Neural cell (in vitro differentiated cells): ENCODE results near the gene ZMYM1. TPM values are rescaled to one million over a fixed set of nuclear protein-coding genes. Genes with fewer than 3 reads are reported as not detected.
A peak's percentile ranks its signal among the peaks of the same experiment; 100 is the strongest.

Experiments
- H2AFZ ChIP-seq: fragments of 200-600, 300-800 bp; sonication (generic), shearing (Covaris generic); 2 replicates; pipeline ENCODE4 v1.6.0; 2014; ENCODE audit warnings: low read depth, mild to moderate bottlenecking, antibody characterized with exemption, low read length, moderate library complexity
- H3F3A ChIP-seq: fragments of 200-600 bp; shearing (Covaris generic); 2 replicates; pipeline ENCODE4 v1.6.1; 2016; ENCODE audit warnings: mild to moderate bottlenecking, moderate library complexity, mixed read lengths, antibody characterized with exemption, low read length; ENCODE audit not compliant: insufficient read depth, poor library complexity, severe bottlenecking
- H3K27ac ChIP-seq: fragments of 200-600, 300-800 bp; sonication (generic), shearing (Covaris generic); 2 replicates; pipeline ENCODE4 v1.5.1; 2014; ENCODE audit warnings: mild to moderate bottlenecking, low read length, moderate library complexity
- H3K27me3 ChIP-seq: fragments of 300-800, 200-600 bp; sonication (generic), shearing (Covaris generic); 2 replicates; pipeline ENCODE4 v1.6.0; 2014; ENCODE audit warnings: mild to moderate bottlenecking, low read depth, low read length, moderate library complexity; ENCODE audit not compliant: insufficient read depth
- H3K36me3 ChIP-seq: fragments of 300-800, 200-600 bp; sonication (generic), shearing (Covaris generic); 2 replicates; pipeline ENCODE4 v1.5.1; 2014; ENCODE audit warnings: mild to moderate bottlenecking, antibody characterized with exemption, low read length, moderate library complexity; ENCODE audit not compliant: insufficient read depth
- H3K4me2 ChIP-seq: fragments of 300-800, 200-600 bp; sonication (generic), shearing (Covaris generic); 2 replicates; pipeline ENCODE4 v1.6.0; 2014; ENCODE audit warnings: mild to moderate bottlenecking, low read length
- H3K4me3 ChIP-seq: fragments of 300-800, 200-600 bp; sonication (generic), shearing (Covaris generic); 2 replicates; pipeline ENCODE4 v1.5.1; 2014; ENCODE audit warnings: mild to moderate bottlenecking, low read length, moderate library complexity
- H3K79me2 ChIP-seq: fragments of 200-600 bp; shearing (Covaris generic); replicated peaks from 2 replicates; pipeline ENCODE4 v1.6.0; 2014; ENCODE audit warnings: mild to moderate bottlenecking, low read length, moderate library complexity; ENCODE audit not compliant: insufficient read depth
- H3K9ac ChIP-seq: fragments of 300-800, 200-600 bp; sonication (generic), shearing (Covaris generic); 2 replicates; pipeline ENCODE4 v1.6.1; 2016; ENCODE audit warnings: mild to moderate bottlenecking, low read length, mixed read lengths
- H3K9me2 ChIP-seq: fragments of 200-600 bp; shearing (Covaris generic); 2 replicates; pipeline ENCODE4 v1.6.1; 2016; ENCODE audit warnings: mild to moderate bottlenecking, low read length, mixed read lengths; ENCODE audit not compliant: insufficient read depth
- H3K9me3 ChIP-seq: fragments of 200-600, 300-800 bp; sonication (generic), shearing (Covaris generic); 2 replicates; pipeline ENCODE4 v1.6.1; 2016; ENCODE audit warnings: mild to moderate bottlenecking, mixed run types, low read length, moderate library complexity, mixed read lengths
- H4K20me1 ChIP-seq: fragments of 200-600 bp; shearing (Covaris generic); 2 replicates; pipeline ENCODE4 v1.6.1; 2016; ENCODE audit warnings: mild to moderate bottlenecking, mixed run types; ENCODE audit not compliant: insufficient read depth
- CTCF ChIP-seq: fragments of 450-650 bp; IDR thresholded peaks from 2 replicates; pipeline ENCODE4 v1.5.1; 2014; ENCODE audit warnings: antibody characterized with exemption, mild to moderate bottlenecking, moderate library complexity; ENCODE audit not compliant: poor library complexity, severe bottlenecking
- EP300 ChIP-seq: fragments of 450-650 bp; conservative IDR thresholded peaks from 2 replicates; pipeline ENCODE4 v1.6.1; 2014; ENCODE audit warnings: antibody characterized with exemption, mild to moderate bottlenecking, moderate library complexity; ENCODE audit not compliant: poor library complexity, severe bottlenecking
- EZH2 ChIP-seq: fragments of 200-600, 300-800 bp; shearing (Covaris generic), sonication (generic); IDR thresholded peaks from 2 replicates; pipeline ENCODE4 v1.6.1; 2014; ENCODE audit warnings: antibody characterized with exemption, low read length, borderline replicate concordance, mild to moderate bottlenecking; ENCODE audit not compliant: insufficient read depth, poor library complexity, severe bottlenecking
- MXI1 ChIP-seq: fragments of 450-650 bp; conservative IDR thresholded peaks from 2 replicates; pipeline ENCODE4 v1.6.1; 2014; ENCODE audit warnings: antibody characterized with exemption, mild to moderate bottlenecking; ENCODE audit not compliant: poor library complexity, severe bottlenecking
- POLR2AphosphoS5 ChIP-seq: IDR thresholded peaks from 2 replicates; pipeline ENCODE4 v1.6.1; 2012
- RAD21 ChIP-seq: fragments of 450-650 bp; conservative IDR thresholded peaks from 2 replicates; pipeline ENCODE4 v1.6.1; 2014; ENCODE audit warnings: antibody characterized with exemption, mild to moderate bottlenecking, moderate library complexity
- SMC3 ChIP-seq: fragments of 450-650 bp; conservative IDR thresholded peaks from 2 replicates; pipeline ENCODE4 v1.6.1; 2014; ENCODE audit warnings: antibody characterized with exemption, mild to moderate bottlenecking, moderate library complexity; ENCODE audit not compliant: poor library complexity
- TAF1 ChIP-seq: IDR thresholded peaks from 2 replicates; pipeline ENCODE4 v1.6.1; 2012; ENCODE audit warnings: low read depth
- polyA minus RNA-seq: library from RNA; depleted of rRNA, polyadenylated mRNA; stranded (reverse); fragments of >200 nt; gene quantifications from 2 replicates; pipeline ENCODE4 v1.2.3, GENCODE V29; 2014
- polyA plus RNA-seq: library from polyadenylated mRNA; depleted of rRNA; stranded (reverse); fragments of >200 nt; gene quantifications from 2 replicates; pipeline ENCODE4 v1.2.3, GENCODE V29; 2014
- TF ChIP-seq, protein P1 (sequence below): IDR thresholded peaks from 2 replicates; pipeline ENCODE4 v1.6.1; 2012; ENCODE audit warnings: borderline replicate concordance

The ZMYM1 gene
- polyA plus RNA-seq: 14.1 and 20.3 TPM in 2 replicates
- 42.5 and 45.0 TPM in 2 replicates for polyA minus RNA-seq

DNA sequence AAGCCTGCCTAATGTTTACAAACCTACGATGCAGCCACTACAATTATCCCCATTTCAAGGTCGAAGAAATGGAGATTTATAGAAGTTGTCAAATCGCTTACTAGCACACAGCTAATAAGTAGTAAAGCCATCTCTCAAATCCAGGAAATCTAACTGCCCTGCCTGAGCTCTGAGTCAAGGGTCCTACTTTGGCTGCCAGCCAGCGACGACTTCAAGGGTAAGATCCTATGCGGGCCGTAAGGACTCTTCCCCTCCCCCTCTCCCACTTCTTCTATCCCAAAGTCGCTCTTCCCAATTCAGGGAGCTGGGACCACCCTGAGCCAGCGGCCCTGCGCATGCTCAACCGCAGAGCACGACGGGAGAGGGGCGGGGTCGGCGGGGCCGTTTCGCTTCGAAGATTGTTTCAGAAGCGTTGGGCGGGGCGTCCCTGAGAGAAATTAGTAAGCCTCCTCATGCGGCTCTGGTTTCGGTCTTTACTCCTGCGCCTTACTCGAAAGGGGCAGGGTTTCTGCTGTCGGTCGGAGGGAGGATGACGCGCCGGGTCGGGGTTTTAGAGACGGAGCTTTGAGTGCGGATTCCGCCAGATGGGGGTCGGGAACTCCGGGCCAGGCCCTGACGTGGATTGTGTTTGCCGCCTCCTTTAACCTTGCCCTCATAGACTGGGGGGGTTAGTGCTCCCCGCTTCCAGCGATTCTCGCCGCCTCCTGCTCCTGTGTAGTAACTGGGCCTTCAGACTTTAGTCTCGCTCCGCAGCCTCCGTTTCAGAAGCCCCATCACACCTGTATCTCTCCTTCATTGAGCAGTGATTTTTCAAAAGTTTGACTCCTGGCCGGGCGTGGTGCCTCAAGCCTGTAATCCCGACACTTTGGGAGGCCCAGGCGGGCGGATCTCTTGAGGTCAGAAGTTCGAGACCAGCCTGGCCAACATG is at the start of gene ZMYM1:
Gene ZMYM1 (plus strand): TSS at position 383 of the 928 bp plus-strand sequence. CDS start 14,603 bp downstream, outside the sequence.
- Histone ChIP-seq H3K9me2 (no peaks in the 10 kb centered on the region), H3K4me3 (peak within 1 kb of the TSS; percentile 75), H3K79me2 (peaks cover 27% of the 10 kb centered on the region), H3K27ac (peak within 1 kb of the TSS; percentile 56), H4K20me1 (no peaks in the 10 kb centered on the region), H3K9ac (peak within 1 kb of the TSS; percentile 67), H2AFZ (peak within 1 kb of the TSS; percentile 81), H3F3A (no peaks in the 10 kb centered on the region), H3K9me3 (no peaks in the 10 kb centered on the region), H3K36me3 (no peaks in the 10 kb centered on the region), H3K27me3 (no peaks in the 10 kb centered on the region), H3K4me2 (peak within 1 kb of the TSS; percentile 80)
- TF ChIP-seq POLR2AphosphoS5 (peak; percentile 70), RAD21 (peak; percentile 44), EP300 (peak; percentile 12), EZH2 (no peak), TAF1 (peak; percentile 70), SMC3 (no peak), MXI1 (peak; percentile 68)
- TF ChIP-seq, protein P1, sequence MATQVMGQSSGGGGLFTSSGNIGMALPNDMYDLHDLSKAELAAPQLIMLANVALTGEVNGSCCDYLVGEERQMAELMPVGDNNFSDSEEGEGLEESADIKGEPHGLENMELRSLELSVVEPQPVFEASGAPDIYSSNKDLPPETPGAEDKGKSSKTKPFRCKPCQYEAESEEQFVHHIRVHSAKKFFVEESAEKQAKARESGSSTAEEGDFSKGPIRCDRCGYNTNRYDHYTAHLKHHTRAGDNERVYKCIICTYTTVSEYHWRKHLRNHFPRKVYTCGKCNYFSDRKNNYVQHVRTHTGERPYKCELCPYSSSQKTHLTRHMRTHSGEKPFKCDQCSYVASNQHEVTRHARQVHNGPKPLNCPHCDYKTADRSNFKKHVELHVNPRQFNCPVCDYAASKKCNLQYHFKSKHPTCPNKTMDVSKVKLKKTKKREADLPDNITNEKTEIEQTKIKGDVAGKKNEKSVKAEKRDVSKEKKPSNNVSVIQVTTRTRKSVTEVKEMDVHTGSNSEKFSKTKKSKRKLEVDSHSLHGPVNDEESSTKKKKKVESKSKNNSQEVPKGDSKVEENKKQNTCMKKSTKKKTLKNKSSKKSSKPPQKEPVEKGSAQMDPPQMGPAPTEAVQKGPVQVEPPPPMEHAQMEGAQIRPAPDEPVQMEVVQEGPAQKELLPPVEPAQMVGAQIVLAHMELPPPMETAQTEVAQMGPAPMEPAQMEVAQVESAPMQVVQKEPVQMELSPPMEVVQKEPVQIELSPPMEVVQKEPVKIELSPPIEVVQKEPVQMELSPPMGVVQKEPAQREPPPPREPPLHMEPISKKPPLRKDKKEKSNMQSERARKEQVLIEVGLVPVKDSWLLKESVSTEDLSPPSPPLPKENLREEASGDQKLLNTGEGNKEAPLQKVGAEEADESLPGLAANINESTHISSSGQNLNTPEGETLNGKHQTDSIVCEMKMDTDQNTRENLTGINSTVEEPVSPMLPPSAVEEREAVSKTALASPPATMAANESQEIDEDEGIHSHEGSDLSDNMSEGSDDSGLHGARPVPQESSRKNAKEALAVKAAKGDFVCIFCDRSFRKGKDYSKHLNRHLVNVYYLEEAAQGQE: peak; percentile 74

DNA sequence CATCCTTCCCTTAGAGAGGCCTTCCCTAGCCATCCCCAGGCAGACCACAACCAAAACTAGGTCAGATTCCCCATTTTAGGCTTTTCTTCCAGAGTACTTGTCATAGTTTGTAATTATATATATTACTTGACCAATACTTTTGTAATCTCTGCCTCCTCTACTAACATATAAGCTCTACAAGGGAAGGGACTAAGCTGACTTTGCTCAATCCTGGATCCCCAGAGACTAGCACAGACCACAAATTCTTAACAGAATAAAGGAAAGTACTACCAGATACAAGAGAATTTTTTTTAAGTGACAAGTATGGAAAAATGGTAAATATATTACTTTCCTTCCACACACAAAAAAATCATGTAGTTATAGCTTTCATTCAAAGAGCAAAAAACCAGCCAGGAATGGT is 49.4 kb upstream of the ZMYM1 start:
- no peak overlapping the region for H2AFZ ChIP-seq
- no peaks in the 10 kb centered on the region for H4K20me1 ChIP-seq
- H3K27me3 ChIP-seq: no peaks in the 10 kb centered on the region
- no peaks in the 10 kb centered on the region for H3K9me2 ChIP-seq
- no peak overlapping the region for H3K9ac ChIP-seq
- no peak overlapping the region for H3K27ac ChIP-seq
- peak overlapping the region; percentile 87 for H3K4me3 ChIP-seq
- no peak for TF ChIP-seq MXI1
- TF ChIP-seq SMC3: no peak
- TF ChIP-seq TAF1: no peak
- TF ChIP-seq EP300: no peak
- no peak for TF ChIP-seq EZH2
- TF ChIP-seq, protein P1: no peak
- TF ChIP-seq RAD21: no peak
- no peak for TF ChIP-seq CTCF
- TF ChIP-seq POLR2AphosphoS5: no peak
- no peaks in the 10 kb centered on the region for H3K36me3 ChIP-seq
- peaks cover 8% of the 10 kb centered on the region for H3K9me3 ChIP-seq
- peaks cover 11% of the 10 kb centered on the region for H3K79me2 ChIP-seq
- no peak overlapping the region for H3K4me2 ChIP-seq
- H3F3A ChIP-seq: no peaks in the 10 kb centered on the region
